HFFc6 (cell line): ENCODE results near the gene FAM210A. TPM values are rescaled to one million over a fixed set of nuclear protein-coding genes. Genes with fewer than 3 reads are reported as not detected.

Source experiments
- DNase-seq: peaks from one replicate; pipeline ENCODE4 v3.0.0-alpha.2; 2018
- H3K27ac Mint-ChIP-seq: 2 replicates; pipeline ENCODE4 v1.8.0; 2020; ENCODE audit warnings: mild to moderate bottlenecking, mixed read lengths
- H3K27me3 Mint-ChIP-seq: 2 replicates; pipeline ENCODE4 v1.8.0; 2021; ENCODE audit warnings: mild to moderate bottlenecking, moderate library complexity, mixed read lengths; ENCODE audit not compliant: insufficient read depth
- H3K36me3 Mint-ChIP-seq: 2 replicates; pipeline ENCODE4 v1.8.0; 2021; ENCODE audit warnings: low read depth, mixed read lengths
- H3K4me1 Mint-ChIP-seq: 2 replicates; pipeline ENCODE4 v1.8.0; 2020; ENCODE audit warnings: low read depth, mixed read lengths
- H3K4me3 Mint-ChIP-seq: 2 replicates; pipeline ENCODE4 v1.8.0; 2020; ENCODE audit warnings: mild to moderate bottlenecking, moderate library complexity, mixed read lengths
- H3K9me3 Mint-ChIP-seq: 2 replicates; pipeline ENCODE4 v1.8.0; 2020; ENCODE audit warnings: mild to moderate bottlenecking, mixed read lengths
- CTCF ChIP-seq: fragments of 200-600 bp; sonication (generic); IDR thresholded peaks from 2 replicates; pipeline ENCODE4 v1.5.0; 2021; ENCODE audit warnings: antibody characterized with exemption, mild to moderate bottlenecking
- total RNA-seq, 6 experiments: library from RNA; stranded (reverse); fragmentation: NEBNext Ultra II Directional; extraction: Animal tissue kit (Norgen Biotek cat#: 25700); gene quantifications; 2 replicates in 1 of 6; 3 replicates in 5 of 6; pipeline ENCODE4 v1.2.3, GENCODE V29; 2021

The FAM210A gene
- total RNA-seq, 6 experiments from 2014 or later = 11.5 to 19.7 (median 13.0) TPM

- DNase-seq = no peak
Measured at GRCh38 chr18:13653746-13654433, 72.5 kb downstream of the FAM210A start.

GRCh38 chr18:13649397-13650390, 76.7 kb downstream of the FAM210A start:
- Mint-ChIP-seq H3K4me3 (no peak overlapping the region), H3K9me3 (no peaks in the 10 kb centered on the region), H3K27ac (no peak overlapping the region), H3K27me3 (peaks cover 26% of the 10 kb centered on the region), H3K4me1 (no peaks in the 10 kb centered on the region; the same call in 1 of the 2 replicates), H3K36me3 (no peaks in the 10 kb centered on the region)
- no peak for TF ChIP-seq CTCF
- no peak for DNase-seq

More at GRCh38 chr18:13653746-13654433, 72.5 kb downstream of the FAM210A start:
- no peaks in the 10 kb centered on the region; the same call in 1 of the 2 replicates for H3K4me1 Mint-ChIP-seq
- no peak overlapping the region for H3K27ac Mint-ChIP-seq
- H3K27me3 Mint-ChIP-seq = peaks cover 19% of the 10 kb centered on the region
- H3K9me3 Mint-ChIP-seq = no peaks in the 10 kb centered on the region
- no peak overlapping the region for H3K4me3 Mint-ChIP-seq
- no peak for TF ChIP-seq CTCF
- H3K36me3 Mint-ChIP-seq = no peaks in the 10 kb centered on the region

GRCh38 chr18:13647761-13648160, 78.6 kb downstream of the FAM210A start:
- H3K9me3 Mint-ChIP-seq = no peaks in the 10 kb centered on the region
- no peak overlapping the region for H3K4me3 Mint-ChIP-seq
- H3K36me3 Mint-ChIP-seq = no peaks in the 10 kb centered on the region
- H3K4me1 Mint-ChIP-seq = no peaks in the 10 kb centered on the region
- DNase-seq = no peak
- H3K27me3 Mint-ChIP-seq = peaks cover 17% of the 10 kb centered on the region
- H3K27ac Mint-ChIP-seq = no peak overlapping the region
- TF ChIP-seq CTCF = no peak

- H3K27ac Mint-ChIP-seq = no peak overlapping the region
- H3K27me3 Mint-ChIP-seq = peaks cover 17% of the 10 kb centered on the region
- no peak for TF ChIP-seq CTCF
- no peak overlapping the region for H3K4me3 Mint-ChIP-seq
- H3K36me3 Mint-ChIP-seq = no peaks in the 10 kb centered on the region
- no peaks in the 10 kb centered on the region for H3K9me3 Mint-ChIP-seq
- no peaks in the 10 kb centered on the region for H3K4me1 Mint-ChIP-seq
- DNase-seq = no peak
Measured at GRCh38 chr18:13646633-13647032, 79.7 kb downstream of the FAM210A start.

GRCh38 chr18:13645093-13645492, 81.3 kb downstream of the FAM210A start:
- peaks cover 5% of the 10 kb centered on the region; the same call in 1 of the 2 replicates for H3K9me3 Mint-ChIP-seq
- no peak for DNase-seq
- no peak for TF ChIP-seq CTCF
- no peaks in the 10 kb centered on the region for H3K4me1 Mint-ChIP-seq
- no peak overlapping the region for H3K4me3 Mint-ChIP-seq
- H3K36me3 Mint-ChIP-seq = peaks cover 5% of the 10 kb centered on the region
- H3K27me3 Mint-ChIP-seq = peaks cover 25% of the 10 kb centered on the region
- H3K27ac Mint-ChIP-seq = no peak overlapping the region
